Measurements from ENCODE around the gene EGFL7. TPM values are rescaled to one million over a fixed set of nuclear protein-coding genes. Genes with fewer than 3 reads are reported as not detected.

Gene EGFL7
- total RNA-seq, 2 experiments from 2014 or later: 0.22 to 0.31 TPM

DNA sequence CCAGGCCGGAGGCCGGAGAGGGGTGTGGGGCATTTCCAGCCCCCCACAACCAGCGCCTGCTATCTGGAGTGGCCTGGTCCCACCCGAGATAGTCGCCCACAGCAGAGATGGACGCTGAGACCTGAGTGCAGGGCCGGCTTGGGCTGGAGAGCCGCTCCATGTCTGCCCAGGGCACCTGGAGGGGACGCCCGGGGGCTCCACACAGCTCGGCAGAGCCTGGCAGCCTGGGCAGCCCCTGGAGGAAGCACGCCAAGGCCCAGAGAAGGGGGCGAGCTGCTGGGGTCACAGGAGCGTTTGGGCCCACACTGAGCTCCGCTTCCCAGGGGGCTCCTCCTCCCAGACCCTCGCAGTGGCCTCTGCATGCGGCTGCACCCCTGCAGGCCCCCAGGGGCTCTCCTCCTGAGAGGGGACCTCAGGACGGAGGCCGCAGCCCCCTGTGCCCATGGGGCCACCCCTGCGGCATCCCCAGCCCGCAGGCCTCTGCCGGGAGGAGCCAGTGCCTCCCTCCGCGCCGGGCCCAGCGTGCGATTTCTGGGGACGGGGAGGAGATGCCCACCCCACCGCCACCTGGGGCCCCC, 42.2 kb upstream of the EGFL7 start:
- POLR2A ChIA-PET: no interaction called here
- Mint-ChIP-seq H3K4me3 (no peak overlapping the region), H3K9me3 (no peaks in the 10 kb centered on the region), H3K27me3 (no peaks in the 10 kb centered on the region), H3K4me1 (peaks cover 3% of the 10 kb centered on the region), H3K36me3 (ENCODE audit: low read depth) (no peaks in the 10 kb centered on the region), H3K27ac (no peak overlapping the region)
- no peak for DNase-seq
- CTCF ChIA-PET: interaction anchor here (3.3 kb wide), 1 partner anchor 133 kb away, joined by 8 read pairs; no protein-coding TSS in a partner anchor

DNA sequence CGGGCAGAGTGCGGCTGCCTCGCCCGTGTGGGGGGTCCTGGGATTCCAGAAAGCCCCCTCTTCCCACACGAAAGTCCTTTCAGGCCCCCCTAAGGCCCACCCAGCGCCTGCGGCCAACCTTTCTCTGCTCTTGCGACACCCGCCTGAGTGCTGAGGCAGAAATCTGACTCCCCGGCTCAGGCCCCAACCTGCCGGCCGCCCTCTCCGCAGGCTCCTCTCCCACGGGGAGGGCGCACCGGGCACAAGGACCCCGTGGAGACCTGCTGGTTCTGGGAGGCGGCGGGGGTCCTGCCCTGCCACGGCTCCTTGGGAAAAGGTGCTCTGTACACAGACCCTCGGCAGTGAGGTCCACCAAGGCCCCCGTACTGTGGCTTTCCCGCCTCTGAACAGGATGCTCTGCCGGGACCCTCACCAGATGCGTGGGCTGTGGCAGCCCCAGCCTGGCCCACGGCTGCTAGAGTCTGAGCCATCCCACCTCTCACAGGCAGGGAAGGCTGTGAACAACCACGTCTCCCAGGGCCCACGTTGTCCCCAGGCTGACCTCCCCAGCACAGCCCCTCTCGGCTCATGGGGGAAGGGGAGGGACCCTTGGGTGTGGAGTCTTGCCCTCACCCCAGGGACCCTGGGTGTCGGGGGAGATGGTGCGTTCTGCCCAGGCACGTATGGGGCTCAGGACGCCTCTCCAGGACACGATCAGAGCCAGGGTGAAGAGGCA, 41.5 kb upstream of the EGFL7 start:
- Mint-ChIP-seq H3K4me1 (peaks cover 3% of the 10 kb centered on the region), H3K4me3 (no peak overlapping the region), H3K9me3 (no peaks in the 10 kb centered on the region), H3K27me3 (no peaks in the 10 kb centered on the region), H3K27ac (no peak overlapping the region), H3K36me3 (ENCODE audit: low read depth) (no peaks in the 10 kb centered on the region)
- CTCF ChIA-PET: interaction anchor here (3.3 kb wide), 1 partner anchor 134 kb away, joined by 8 read pairs; no protein-coding TSS in a partner anchor
- no peak for DNase-seq
- POLR2A ChIA-PET: no interaction called here

DNA sequence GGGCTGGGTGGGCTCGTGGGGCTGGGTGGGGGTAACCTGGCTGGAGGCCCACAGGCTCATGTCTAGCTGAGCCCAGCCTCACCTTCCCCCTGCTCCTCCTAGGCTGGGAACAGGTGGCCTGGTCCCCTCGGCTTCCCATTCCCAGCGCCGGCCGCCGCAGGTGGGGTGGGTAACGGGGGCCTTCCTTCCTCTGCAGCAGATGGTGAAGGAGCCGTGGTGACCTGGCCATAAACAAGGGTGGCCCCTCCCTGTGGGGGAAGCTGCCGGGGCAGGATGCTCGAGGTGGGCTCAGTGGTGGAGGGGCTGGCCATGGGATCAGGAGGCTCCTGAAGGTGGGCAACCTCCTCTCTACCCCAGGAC, 41.0 kb upstream of the EGFL7 start:
- H3K27ac Mint-ChIP-seq: no peak overlapping the region
- H3K4me3 Mint-ChIP-seq: no peak overlapping the region
- CTCF ChIA-PET: no interaction called here
- DNase-seq: no peak
- no peaks in the 10 kb centered on the region for H3K27me3 Mint-ChIP-seq
- POLR2A ChIA-PET: no interaction called here
- no peaks in the 10 kb centered on the region for H3K36me3 Mint-ChIP-seq (ENCODE audit: low read depth)
- H3K9me3 Mint-ChIP-seq: no peaks in the 10 kb centered on the region
- H3K4me1 Mint-ChIP-seq: peaks cover 3% of the 10 kb centered on the region

DNA sequence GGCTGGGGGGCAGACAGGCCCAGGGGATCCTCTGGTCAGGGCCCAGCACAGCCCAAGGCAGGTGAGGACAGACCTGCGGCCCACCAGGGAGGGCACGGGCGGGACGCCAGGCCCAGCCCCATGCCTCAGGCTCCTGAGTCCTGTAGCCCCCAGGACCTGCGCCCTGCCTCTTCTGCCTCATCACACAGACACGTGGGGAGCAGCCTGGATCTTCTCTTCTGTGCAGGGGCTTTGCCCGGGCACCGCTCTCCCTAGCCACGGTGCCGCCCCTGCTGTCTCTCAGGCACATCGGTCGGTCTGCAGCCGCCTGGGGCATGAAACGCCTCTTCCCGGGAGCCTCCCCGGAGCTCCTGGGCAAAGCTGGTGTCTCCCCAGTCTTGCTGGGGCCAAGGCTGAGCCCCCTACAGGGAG, 40.2 kb upstream of the EGFL7 start:
- no peaks in the 10 kb centered on the region for H3K27me3 Mint-ChIP-seq
- no peak overlapping the region for H3K4me3 Mint-ChIP-seq
- H3K36me3 Mint-ChIP-seq (ENCODE audit: low read depth): no peaks in the 10 kb centered on the region
- no peak overlapping the region for H3K27ac Mint-ChIP-seq
- no peak for DNase-seq
- H3K9me3 Mint-ChIP-seq: no peaks in the 10 kb centered on the region
- ChIA-PET POLR2A (no interaction called here), CTCF (no interaction called here)
- peaks cover 3% of the 10 kb centered on the region for H3K4me1 Mint-ChIP-seq

DNA sequence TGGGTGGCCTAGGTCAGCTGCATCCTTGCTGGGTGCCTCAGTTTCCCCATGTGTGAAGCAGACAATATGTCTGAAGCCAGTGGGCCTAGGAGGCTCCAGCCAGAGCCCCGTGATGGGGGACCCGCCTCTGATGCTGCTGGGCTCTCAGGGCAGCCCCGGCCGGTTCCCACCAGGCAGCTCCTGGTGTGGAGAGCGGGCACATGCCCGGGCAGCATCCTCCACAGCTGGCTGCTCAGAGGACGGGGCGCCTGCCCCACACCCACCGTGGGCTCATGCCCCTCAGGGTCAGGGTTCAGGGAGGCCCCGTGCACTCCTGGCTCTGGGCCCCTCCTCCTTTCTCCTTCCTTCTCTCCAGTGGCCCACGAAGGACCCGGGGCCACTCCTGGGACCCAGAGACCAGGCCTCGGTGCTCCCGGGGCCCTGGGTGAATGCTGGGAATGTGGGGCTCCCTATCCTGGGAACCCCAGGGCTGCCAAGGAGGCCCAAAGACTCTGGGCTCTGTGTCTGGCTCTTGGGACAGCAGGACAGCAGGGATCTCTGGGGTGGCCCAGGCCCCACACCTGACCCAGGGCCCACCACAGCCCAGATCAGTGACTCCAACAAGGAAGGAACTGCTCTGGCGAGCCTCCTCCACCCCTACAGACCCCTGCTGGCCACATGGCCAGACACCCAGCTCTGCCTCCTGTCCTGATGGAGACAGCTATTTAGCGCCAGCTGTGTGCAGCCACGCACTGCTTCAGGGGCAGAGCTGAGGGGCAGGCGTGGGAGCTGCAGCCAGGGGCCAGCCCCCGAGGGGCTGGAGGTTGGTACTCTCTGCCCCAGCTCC, 39.5 kb upstream of the EGFL7 start:
- H3K4me1 Mint-ChIP-seq: peaks cover 3% of the 10 kb centered on the region
- no peaks in the 10 kb centered on the region for H3K27me3 Mint-ChIP-seq
- ChIA-PET CTCF (interaction anchor here (0.9 kb wide), 2 partner anchors 136 to 138 kb away, joined by 3 to 4 read pairs; no protein-coding TSS in a partner anchor), POLR2A (no interaction called here)
- H3K4me3 Mint-ChIP-seq: no peak overlapping the region
- no peaks in the 10 kb centered on the region for H3K36me3 Mint-ChIP-seq (ENCODE audit: low read depth)
- no peak overlapping the region for H3K27ac Mint-ChIP-seq
- no peaks in the 10 kb centered on the region for H3K9me3 Mint-ChIP-seq
- DNase-seq: no peak

DNA sequence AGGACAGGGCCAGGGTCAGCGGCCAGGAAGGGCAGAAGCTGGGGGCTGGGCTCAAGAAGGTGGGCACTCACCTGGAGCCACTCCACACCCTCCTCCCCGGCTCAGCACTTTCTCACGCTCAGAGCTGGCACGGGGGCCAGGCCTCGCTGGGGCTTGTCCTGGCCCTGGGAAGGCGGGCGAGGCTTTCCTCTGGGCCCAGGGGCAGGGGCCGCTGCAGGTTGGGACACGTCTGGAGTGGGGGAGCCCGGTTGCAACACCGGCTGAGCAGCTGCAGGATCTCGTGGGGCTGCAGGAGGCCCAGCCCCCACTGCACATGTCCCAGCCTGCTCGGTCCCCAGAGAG, 38.9 kb upstream of the EGFL7 start:
- no peak overlapping the region for H3K27ac Mint-ChIP-seq

DNA sequence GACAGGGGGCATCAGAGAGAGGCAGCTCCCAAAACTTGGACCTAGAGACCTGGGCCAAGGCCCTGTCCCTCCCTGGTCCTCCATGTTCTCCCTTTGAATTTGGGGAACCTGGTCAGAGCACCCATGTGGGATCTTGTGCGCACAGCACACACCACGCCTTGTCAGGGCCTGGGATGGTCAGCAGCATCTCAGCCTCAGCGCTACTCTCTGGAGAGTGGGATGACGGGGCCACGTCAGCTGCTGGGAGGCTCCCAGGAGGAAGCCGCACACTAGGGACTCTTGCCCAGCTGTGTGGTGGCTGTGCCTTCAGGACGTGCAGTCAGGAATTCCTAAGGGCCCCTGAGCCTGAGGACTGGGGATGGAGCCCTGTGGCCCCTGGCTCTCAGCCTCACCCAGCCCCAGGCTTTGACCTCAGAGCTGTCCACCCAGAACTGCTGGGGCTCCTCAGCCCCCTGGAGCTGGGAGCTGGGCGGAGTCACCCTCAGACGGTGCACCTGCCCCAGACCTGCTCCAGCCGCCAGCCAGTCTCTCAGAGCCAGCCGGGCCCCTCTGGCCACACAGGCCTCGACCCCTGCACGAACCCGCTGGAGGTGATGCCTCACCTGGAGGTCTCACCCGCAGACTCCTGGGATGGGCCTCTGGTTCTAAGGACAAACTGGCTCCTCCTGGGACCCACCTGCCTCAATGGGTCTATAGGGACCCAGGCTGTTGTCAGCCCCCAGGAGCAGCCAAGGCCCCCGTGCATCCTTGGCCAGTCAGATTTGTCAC, 38.3 kb upstream of the EGFL7 start:
- H3K4me1 Mint-ChIP-seq: no peaks in the 10 kb centered on the region
- POLR2A ChIA-PET: no interaction called here
- H3K4me3 Mint-ChIP-seq: no peak overlapping the region
- H3K36me3 Mint-ChIP-seq (ENCODE audit: low read depth): no peaks in the 10 kb centered on the region
- H3K9me3 Mint-ChIP-seq: no peaks in the 10 kb centered on the region
- no peaks in the 10 kb centered on the region for H3K27me3 Mint-ChIP-seq
- no peak for DNase-seq
- CTCF ChIA-PET: interaction anchor here (0.9 kb wide), 3 partner anchors 122 to 139 kb away, joined by 3 to 4 read pairs (median 3); no protein-coding TSS in a partner anchor
- no peak overlapping the region for H3K27ac Mint-ChIP-seq

More for the DNA sequence above, 38.9 kb upstream of the EGFL7 start:
- ChIA-PET CTCF (interaction anchor here (0.9 kb wide), 2 partner anchors 136 to 139 kb away, joined by 3 to 4 read pairs; no protein-coding TSS in a partner anchor), POLR2A (no interaction called here)
- no peaks in the 10 kb centered on the region for H3K36me3 Mint-ChIP-seq (ENCODE audit: low read depth)
- no peak overlapping the region for H3K4me3 Mint-ChIP-seq
- no peak for DNase-seq
- H3K4me1 Mint-ChIP-seq: peaks cover 3% of the 10 kb centered on the region
- H3K9me3 Mint-ChIP-seq: no peaks in the 10 kb centered on the region
- H3K27me3 Mint-ChIP-seq: no peaks in the 10 kb centered on the region

DNA sequence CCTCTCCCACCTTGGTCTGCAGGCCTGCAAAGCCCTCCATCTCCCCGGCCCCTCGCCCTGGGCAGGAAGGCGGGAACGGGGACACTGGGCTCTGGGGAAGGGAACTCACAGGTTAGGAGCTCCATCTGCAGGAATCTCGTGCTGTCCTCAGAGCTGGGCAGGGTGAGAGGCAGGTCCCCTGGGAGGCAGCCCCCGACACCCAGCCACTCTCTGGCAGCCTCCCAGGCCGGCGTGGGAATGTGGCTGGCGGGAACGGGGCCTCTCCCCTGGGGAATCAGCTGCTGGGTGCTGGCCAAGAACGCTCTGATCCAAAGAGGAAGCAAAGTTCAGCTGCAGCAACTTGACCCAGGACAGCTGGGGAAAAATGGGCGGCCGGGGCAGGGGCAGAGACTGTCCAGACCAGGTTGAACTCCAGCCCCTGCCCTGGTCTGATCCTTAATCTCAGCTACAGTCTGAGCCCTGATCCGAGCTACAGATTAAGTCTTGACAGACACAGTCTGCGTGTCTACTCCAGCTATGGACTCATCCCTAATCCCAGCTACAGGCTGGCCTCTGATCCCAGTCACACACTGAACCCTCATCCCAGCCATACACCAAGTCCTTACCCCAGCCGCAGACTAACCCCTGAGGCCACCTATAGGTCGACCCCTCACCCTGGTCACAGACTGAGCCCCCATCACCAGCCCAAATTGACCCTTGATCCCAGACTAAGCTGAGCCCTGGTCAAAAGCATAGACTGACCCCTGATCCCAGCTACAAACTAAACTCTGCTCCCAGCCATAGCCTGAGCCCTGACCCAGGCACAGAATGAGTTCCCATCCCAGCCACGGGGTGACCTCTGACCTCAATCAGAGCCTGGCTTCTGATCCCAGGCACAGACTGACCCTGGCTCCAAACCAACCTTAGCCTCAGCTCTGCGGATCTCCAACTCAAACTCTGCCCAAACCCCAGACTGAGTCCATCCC, 37.3 kb upstream of the EGFL7 start:
- Mint-ChIP-seq H3K4me3 (no peak overlapping the region), H3K9me3 (no peaks in the 10 kb centered on the region), H3K4me1 (no peaks in the 10 kb centered on the region), H3K27me3 (no peaks in the 10 kb centered on the region), H3K36me3 (ENCODE audit: low read depth) (no peaks in the 10 kb centered on the region), H3K27ac (no peak overlapping the region)
- ChIA-PET CTCF (interaction anchor here (0.9 kb wide), 2 partner anchors 123 to 140 kb away, joined by 3 to 6 read pairs; no protein-coding TSS in a partner anchor), POLR2A (no interaction called here)
- no peak for DNase-seq

DNA sequence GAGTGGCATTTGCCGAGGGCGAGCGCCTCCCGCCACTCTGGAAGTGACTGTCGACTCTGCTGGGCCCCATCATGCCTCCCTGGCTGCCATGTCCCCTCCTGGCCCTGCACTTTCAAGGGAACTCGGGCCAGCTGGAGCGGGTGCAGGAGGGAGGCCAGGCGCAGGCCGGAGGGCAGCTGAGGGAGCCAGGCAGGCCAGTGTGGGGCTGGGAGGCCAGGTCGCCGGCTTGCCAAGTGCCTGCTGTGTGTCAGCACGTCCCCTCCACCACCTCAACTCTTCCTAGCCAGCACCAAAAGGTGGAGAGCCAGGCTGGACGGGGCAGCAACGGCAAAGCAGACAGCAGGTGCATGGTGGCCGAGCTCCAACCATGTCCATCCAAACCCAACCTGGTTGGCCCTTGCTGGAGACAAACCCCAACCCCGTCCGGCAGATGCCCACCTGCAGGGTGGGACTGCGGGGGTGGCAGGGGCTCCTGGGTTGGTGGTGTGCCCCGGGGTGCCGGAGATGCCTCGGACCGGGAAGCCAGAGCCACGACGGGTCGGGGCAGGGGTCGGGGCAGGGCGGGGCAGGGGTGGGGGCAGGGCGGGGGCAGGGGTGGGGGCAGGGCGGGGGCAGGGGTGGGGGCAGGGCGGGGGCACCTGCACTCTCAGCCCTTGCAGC, 36.5 kb upstream of the EGFL7 start:
- Mint-ChIP-seq H3K36me3 (ENCODE audit: low read depth) (no peaks in the 10 kb centered on the region), H3K4me3 (no peak overlapping the region), H3K9me3 (no peaks in the 10 kb centered on the region), H3K4me1 (no peaks in the 10 kb centered on the region), H3K27me3 (no peaks in the 10 kb centered on the region), H3K27ac (no peak overlapping the region)
- DNase-seq: no peak
- ChIA-PET CTCF (no interaction called here), POLR2A (no interaction called here)

DNA sequence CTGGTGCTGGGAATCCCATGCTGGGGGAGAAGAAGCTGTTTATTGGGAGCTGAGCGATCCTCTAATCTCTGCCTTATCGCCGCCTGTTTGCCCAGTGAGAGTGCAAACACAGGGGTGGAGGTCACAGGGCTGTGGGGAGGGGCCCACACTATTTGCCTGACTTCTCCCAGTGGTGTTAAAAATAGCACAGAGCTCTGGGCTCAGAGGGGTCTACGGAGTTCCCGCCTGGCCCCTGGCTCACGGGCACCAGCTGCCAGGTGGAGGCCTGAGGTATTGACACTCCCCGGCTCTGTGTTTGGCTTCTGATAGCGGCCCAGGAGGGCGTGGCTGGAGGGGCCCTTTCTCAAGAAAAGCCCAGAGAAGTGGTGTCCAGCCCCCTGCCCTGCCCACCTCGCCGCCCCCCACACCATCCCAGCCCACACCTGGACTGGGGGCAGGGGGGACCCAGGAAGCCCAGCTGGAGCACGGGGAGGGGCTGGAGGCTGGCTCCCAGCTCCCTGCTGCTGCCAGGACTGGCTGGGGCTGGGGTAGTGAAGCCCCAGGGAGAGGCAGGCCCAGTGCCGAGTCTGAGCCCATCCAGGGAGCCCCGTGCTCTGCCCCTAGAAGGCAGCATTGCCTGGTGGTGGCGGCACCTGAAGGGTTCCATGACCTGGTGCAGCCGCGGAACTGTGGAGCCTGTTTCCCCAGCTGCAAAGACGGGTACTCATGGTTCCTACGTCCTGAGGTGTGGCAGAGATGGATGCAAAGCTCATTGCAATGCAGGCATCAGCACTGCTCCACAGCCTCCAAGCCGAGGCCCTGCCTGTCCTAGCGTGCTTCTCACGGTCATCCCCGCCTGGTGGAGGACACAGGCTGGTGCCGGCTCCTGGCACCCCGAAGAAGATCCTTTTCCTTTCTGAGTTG, 35.7 kb upstream of the EGFL7 start:
- no peak for DNase-seq
- H3K4me3 Mint-ChIP-seq: no peak overlapping the region
- no peaks in the 10 kb centered on the region for H3K36me3 Mint-ChIP-seq (ENCODE audit: low read depth)
- no peaks in the 10 kb centered on the region for H3K27me3 Mint-ChIP-seq
- H3K4me1 Mint-ChIP-seq: no peaks in the 10 kb centered on the region
- H3K27ac Mint-ChIP-seq: no peak overlapping the region
- H3K9me3 Mint-ChIP-seq: no peaks in the 10 kb centered on the region
- CTCF ChIA-PET: no interaction called here
- POLR2A ChIA-PET: no interaction called here

DNA sequence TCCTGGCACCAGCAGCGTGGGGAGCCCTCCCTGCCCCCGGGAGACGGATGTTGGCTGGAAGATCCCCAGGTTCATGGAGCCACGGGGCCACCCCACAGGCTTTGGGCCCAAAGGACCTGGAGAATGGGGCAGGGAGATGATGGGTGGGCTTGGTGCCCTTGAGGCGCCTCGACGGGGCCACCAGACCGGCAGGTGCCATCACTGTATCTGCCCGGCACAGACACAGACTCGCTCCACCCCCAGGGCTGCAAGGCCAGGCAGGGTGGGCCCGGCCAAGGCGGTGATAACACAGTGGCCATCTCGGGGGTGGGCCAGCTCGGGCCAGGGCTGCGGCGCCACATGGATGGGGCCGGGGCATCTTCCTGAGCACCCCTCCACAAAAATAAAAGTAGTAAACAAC, 35.0 kb upstream of the EGFL7 start:
- CTCF ChIA-PET: no interaction called here

More for the DNA sequence above, 35.0 kb upstream of the EGFL7 start:
- H3K36me3 Mint-ChIP-seq (ENCODE audit: low read depth): no peaks in the 10 kb centered on the region
- no peak overlapping the region for H3K27ac Mint-ChIP-seq
- H3K9me3 Mint-ChIP-seq: no peaks in the 10 kb centered on the region
- no peaks in the 10 kb centered on the region for H3K27me3 Mint-ChIP-seq
- POLR2A ChIA-PET: no interaction called here
- no peak for DNase-seq
- H3K4me3 Mint-ChIP-seq: no peak overlapping the region
- H3K4me1 Mint-ChIP-seq: no peaks in the 10 kb centered on the region
